Epithelial cell of proximal tubule (primary cell): ENCODE data around the gene TAB2. TPM values are rescaled to one million over a fixed set of nuclear protein-coding genes. Genes with fewer than 3 reads are reported as not detected.

Experiments used
- DNase-seq: peaks from one replicate; pipeline ENCODE4 v3.0.0-alpha.2; 2011; ENCODE audit warnings: low read depth
- H3K4me3 ChIP-seq: 2 replicates; pipeline ENCODE4 v1.5.1; 2011; ENCODE audit warnings: low read depth, mild to moderate bottlenecking, low read length
- CTCF ChIP-seq: conservative IDR thresholded peaks from 2 replicates; pipeline ENCODE4 v1.5.1; 2012; ENCODE audit warnings: low read depth, mild to moderate bottlenecking, low read length
- total RNA-seq: library from RNA; depleted of rRNA; stranded (reverse); fragments of >200 nt; gene quantifications from 2 replicates; pipeline ENCODE4 v1.2.3, GENCODE V29; 2015

Gene TAB2
- total RNA-seq, 1 donor from 2014 or later = 18.7 TPM

- no peak for DNase-seq
- H3K4me3 ChIP-seq = no peak overlapping the region
- no peak for TF ChIP-seq CTCF
Measured at GRCh38 chr6:149289192-149289781, 28.2 kb upstream of the TAB2 start.

- no peak for TF ChIP-seq CTCF
- no peak overlapping the region for H3K4me3 ChIP-seq
- no peak for DNase-seq
Measured at GRCh38 chr6:149289966-149290365, 27.5 kb upstream of the TAB2 start.

GRCh38 chr6:149293244-149293643, 24.3 kb upstream of the TAB2 start:
- DNase-seq = no peak
- no peak overlapping the region for H3K4me3 ChIP-seq
- TF ChIP-seq CTCF = no peak

GRCh38 chr6:149300563-149300962, 16.9 kb upstream of the TAB2 start:
- TF ChIP-seq CTCF = no peak
- DNase-seq = no peak
- H3K4me3 ChIP-seq = no peak overlapping the region

- TF ChIP-seq CTCF = no peak
- DNase-seq = no peak
- H3K4me3 ChIP-seq = no peak overlapping the region
Measured at GRCh38 chr6:149302723-149303122, 14.8 kb upstream of the TAB2 start.

GRCh38 chr6:149303468-149303867, 14.0 kb upstream of the TAB2 start:
- no peak for DNase-seq
- no peak for TF ChIP-seq CTCF

GRCh38 chr6:149305372-149305771, 12.1 kb upstream of the TAB2 start:
- TF ChIP-seq CTCF = no peak
- no peak for DNase-seq
- H3K4me3 ChIP-seq = no peak overlapping the region

More at GRCh38 chr6:149303468-149303867, 14.0 kb upstream of the TAB2 start:
- no peak overlapping the region for H3K4me3 ChIP-seq
